NCI-H1092 (cell line): ENCODE measurements around the gene EVA1A.
"Not testable (repeated sequence)": the region's sequence is repeated elsewhere in the genome, so short reads cannot be mapped to it uniquely, and the experiment has no call there.

Experiments used
- DNase-seq: peaks from one replicate; lab custom pipeline; 2025; lab: John Stamatoyannopoulos, UW

Gene EVA1A

GRCh38 chr2:75483878-75484277, 76.9 kb downstream of the EVA1A start:
- no peak for DNase-seq

- DNase-seq, result no peak
Observed at GRCh38 chr2:75482398-75482797, 78.3 kb downstream of the EVA1A start.

DNA sequence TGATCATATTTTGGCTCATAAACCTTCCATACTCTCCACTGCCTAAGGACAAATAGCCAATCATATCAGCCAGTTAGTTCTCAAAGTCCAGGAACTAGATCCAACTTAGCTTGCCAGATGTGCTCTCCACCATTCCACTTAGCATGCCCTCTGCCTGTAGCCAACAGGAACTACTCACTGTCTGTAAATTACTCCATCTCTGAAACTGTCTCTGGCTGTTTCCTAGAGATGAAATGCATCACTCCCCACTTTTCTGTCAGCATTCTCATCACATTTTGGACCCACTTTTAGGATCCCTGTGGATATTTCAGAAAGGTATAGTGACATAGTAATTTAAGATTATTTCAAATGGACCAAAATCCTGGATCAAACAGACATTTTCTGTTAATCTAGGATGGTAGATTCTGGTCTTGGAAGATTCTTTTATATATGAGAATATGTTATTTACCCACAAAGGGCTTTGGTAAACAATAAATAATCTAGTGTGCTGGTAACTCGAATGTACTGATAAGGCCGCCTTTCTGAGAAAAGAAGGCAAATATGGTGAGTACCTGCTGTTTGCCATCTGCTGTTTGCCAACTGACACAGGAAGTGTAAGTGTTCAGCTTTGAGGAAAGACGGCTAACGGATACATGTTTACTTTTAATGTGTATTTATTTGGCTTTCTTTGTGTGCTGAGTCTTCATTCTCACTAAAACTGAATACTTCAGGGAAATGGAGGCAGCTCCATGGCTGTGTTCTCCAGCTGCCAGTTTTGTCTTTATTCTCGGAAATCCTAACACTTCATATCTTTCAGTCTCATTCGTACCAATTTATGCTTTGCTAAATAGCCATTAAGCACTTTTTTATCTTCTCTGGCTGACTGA, 79.5 kb downstream of the EVA1A start:
- DNase-seq, result peak; percentile 33

GRCh38 chr2:75477696-75478095, 83.0 kb downstream of the EVA1A start:
- not testable (repeated sequence) for DNase-seq

GRCh38 chr2:75476761-75477160, 84.0 kb downstream of the EVA1A start:
- DNase-seq, result no peak

GRCh38 chr2:75475976-75476375, 84.8 kb downstream of the EVA1A start:
- no peak for DNase-seq

DNA sequence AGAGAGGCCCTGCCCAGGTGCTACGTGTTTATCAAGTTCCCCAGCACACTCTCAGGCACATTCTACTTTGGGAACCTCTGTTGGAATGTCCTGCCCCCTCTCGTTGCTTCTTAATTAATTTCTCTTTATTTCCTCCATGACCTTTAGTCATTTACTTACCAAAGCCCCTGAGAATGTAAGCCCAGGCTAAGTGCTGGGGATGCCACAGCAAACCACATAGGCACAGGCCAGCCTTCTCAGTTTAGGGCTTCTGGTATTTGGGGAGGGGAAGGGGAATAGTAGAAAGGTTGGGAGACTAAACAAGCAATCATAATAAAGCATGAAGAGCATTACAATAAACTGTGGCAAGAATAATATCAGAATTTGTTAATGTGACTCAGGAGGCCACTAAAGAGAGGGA, 85.7 kb downstream of the EVA1A start:
- DNase-seq, result no peak

GRCh38 chr2:75474115-75474514, 86.6 kb downstream of the EVA1A start:
- no peak for DNase-seq

DNA sequence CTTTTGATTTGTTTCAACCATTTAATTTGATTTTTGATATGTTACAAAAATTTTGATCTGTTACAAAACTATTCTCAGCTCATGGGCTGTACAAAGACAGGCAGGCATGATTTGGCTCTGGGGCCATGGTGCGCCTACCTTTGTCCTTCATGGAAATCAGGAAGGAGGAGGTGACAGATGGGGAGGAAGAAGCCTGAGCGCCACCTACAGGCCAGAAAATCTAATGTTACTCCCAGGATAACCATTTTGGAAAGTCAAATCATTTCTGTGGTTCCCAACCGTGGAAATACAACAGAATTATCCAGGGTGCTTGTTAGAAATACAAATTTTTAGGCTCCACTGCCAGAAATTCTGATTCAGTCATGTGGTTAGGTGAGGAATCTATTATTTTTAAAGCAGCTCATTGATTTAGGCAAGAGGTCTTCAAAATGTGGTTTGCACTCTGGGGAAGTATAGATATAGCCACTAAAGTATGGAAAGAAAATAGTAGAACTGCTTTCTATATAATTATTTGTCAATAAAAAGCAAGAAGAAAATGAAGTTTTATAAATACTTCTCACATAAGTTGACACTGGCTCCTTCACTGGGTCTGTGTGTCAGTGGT, 93.9 kb downstream of the EVA1A start:
- DNase-seq, result no peak

DNA sequence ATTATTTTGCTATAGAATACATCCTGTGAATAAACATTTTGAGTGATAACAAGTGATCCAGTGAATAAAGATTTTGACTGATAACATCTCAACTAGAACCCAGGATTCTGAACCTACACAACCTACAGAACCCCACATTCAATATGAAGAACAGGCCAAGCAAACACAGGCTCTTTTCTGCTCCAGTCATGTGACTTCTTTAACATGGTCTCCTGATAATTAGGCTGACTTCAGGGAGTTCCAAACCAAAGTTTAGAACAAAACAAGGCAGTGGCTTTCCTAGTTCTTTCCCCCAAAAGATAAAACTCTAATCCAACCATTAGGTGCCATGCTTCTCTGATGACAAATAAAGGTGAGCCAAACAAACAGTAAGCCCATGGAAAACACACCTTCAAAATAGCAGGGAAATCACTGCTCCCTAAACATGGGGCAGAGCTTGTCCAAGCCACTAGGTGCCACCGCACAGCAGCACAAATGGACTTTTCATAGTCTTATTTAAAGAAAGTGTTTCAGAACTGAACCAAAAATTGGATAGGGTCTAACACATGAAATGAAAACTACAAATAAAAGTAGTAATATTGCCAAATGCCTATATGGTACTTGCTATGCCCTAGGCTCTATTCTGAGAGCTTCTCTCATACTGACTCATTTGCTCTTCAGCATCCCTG, 95.3 kb downstream of the EVA1A start:
- DNase-seq, result peak; percentile 9

GRCh38 chr2:75464348-75464946, 96.3 kb downstream of the EVA1A start:
- DNase-seq, result no peak

DNA sequence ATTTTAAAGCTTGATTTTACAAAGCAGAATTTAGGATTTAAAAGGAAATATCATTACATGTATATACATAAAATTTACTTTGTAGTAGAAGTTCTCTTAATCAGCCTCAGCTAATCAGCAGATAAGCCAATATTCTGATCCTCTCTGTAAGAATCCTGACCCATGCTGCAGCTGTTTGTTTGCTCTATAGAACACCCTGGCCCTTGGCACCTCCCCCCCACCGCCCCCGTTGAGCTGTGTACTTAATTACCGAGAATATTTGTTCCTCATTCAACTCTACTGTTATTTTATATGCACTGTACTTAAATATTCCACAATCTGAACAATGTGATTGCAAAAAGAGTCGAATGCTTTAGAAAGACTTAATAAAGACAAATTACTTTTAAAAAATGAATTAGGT, 98.0 kb downstream of the EVA1A start:
- no peak for DNase-seq

DNA sequence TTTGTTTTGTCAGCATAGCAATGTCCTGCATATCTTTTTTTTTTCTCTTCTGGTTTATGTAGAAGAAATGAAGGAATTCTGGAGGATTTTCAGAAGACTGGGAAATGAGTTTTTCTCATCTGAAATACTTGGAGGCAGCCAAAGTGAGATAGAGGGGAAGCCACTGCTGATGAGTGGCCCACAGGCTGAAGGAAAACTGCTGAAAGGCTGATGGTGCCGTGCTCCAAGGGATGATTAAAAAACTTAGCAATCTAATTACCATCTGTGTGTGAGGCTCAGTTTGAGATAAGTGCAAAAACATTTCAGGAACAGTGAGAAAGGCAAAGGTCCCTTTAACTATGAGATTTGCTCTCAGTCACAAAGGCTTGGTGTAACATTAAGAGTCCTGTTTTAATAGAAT, 98.5 kb downstream of the EVA1A start:
- DNase-seq, result no peak

DNA sequence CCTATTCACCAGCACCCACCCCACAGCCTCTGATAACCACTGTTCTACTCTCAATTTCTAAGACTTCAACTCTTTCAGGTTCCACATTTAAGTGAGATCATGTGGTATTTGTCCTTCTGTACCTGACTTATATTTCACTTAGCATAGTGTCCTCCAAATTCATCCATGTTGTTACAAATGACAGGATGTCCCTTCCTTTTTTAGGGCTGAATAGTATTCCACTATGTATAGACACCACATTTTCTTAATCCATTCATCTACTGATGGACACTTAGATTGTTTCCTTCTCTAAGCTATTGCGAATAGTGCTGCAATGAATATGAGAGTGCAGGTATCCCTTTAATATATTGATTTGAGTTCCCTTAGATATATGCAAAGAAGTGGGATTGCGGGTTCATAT, 100.1 kb downstream of the EVA1A start:
- DNase-seq, result no peak

- no peak for DNase-seq
Observed at GRCh38 chr2:75459565-75460310, 101.0 kb downstream of the EVA1A start.

DNA sequence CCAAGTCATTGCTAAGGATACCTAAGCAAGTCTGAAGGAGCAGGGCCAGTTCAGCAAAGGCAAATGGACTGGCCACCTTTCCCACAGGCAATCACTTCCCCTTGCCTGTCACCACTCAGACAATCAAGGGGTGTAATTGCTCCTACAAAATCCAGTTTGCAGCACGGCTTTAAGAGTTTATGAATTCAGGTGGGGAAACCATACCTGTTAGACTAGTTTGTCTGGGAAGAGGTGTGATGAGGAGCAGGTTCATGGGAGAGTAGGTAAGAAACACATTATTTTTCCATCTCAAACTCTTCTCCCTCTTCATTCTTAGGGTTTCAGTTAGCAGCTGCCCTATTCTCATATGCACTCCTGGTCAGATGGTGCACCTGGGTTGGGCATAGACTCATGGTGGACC, 102.5 kb downstream of the EVA1A start:
- DNase-seq, result no peak

GRCh38 chr2:75456825-75457224, 103.9 kb downstream of the EVA1A start:
- DNase-seq, result no peak

GRCh38 chr2:75456111-75456510, 104.6 kb downstream of the EVA1A start:
- no peak for DNase-seq

DNA sequence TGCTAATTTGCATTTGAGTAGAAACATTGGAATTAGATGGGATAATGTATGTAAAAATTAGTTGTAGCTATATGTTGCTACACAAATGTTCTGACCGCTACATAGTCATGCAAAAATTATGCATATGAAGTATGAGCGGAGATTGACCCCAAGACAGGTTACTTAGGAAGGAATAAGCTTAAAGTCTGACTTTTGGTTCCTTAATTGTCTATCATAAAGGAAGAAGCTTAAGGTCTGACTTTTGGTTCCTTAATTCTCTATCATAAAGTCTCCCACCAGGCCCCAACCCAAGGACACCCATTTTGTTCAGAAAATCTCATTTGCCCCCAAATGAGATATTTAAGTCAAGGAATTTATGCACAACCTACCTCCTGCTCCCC, 106.5 kb downstream of the EVA1A start:
- DNase-seq, result no peak

DNA sequence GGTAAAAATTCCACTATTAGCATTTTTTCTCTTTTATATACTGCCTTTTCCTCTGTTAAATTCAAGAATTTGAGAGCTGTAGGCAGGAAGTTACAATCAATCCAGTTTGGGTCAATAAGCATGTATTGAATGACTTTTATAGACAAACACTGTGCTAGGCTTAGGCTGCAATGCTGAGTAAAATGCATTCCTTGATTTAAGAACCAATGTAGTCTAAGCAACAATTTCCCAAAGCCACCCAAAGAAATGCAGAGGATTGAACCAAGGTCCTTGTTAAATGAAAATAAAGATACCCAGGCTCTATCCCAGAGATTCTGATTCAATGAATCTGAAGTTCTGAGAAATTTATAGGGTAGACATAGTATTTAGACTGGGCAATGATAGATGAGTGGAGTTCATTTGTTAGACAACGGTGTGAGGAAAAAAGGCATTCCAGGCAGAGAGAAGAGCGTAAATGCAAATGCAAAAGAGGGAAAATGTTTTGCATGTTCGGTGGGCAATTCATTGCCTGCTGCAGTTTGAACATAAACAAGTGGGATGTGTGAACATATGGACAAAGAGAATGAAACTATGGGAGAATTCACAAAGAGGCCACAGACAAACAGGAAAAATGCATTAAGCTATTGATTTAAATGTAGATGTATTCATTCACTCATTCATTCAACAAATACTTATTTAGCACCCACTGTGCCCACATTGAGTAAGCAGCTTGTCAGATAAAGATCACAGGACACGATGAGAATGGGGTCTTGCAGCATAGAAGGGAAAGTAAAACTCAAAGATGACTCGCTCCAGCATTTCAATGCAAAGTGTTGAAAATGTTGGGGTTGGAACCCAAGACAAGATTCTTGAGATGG, 107.1 kb downstream of the EVA1A start:
- DNase-seq, result no peak

DNA sequence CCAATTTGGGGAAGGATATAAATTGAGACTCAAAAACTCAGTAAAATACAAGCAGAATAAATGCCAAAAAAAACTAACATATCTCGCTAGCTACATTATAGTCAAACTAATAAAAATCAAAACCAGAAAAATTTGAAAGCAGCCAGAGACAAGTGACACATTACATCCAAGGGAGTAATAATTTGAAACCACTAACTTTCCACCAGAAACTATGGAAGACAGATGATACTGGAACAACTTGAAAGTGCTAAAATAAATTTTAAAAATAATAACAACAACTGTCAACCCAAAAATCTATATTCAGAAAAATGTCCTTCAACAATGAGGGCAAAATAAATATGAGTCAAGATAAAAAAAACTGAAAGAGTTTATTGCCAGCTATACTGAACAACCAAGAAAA, 110.7 kb downstream of the EVA1A start:
- DNase-seq, result no peak
